Psoas muscle (tissue), 8 donors: Measurements from ENCODE around the gene ZNF366. TPM values are rescaled to one million over a fixed set of nuclear protein-coding genes. Genes with fewer than 3 reads are reported as not detected.

ENCODE experiments used
- ATAC-seq, 4 donors: fragments of 200-7000 bp; cut with Tn5 transposase; one replicate each; pipeline ENCODE4 v1.9.1; 2020; ENCODE audit warnings: moderate library complexity in 3 of 4, mild to moderate bottlenecking in 2 of 4
- DNase-seq, 2 donors: peaks; one replicate each; pipeline ENCODE4 v3.0.0-alpha.2; 2020
- H3K27ac ChIP-seq: fragments of 200-600 bp; one replicate; pipeline ENCODE4 v1.8.0; 2022
- H3K27me3 ChIP-seq, 3 donors: fragments of 200-600 bp in 1 of 3; one replicate each; pipeline versions ENCODE4 v1.6.1 to v1.8.0; 2013 to 2022; ENCODE audit warnings: low read length in 2 of 3, mild to moderate bottlenecking in 2 of 3, moderate library complexity in 1 of 3; ENCODE audit not compliant: insufficient read depth in 3 of 3
- H3K36me3 ChIP-seq, 2 donors: fragments of 200-600 bp in 1 of 2; one replicate each; pipeline versions ENCODE4 v1.6.1 to v1.8.0; 2013 to 2022; ENCODE audit warnings: low read depth in 1 of 2, mild to moderate bottlenecking in 1 of 2, moderate library complexity in 1 of 2; ENCODE audit not compliant: insufficient read depth in 1 of 2
- H3K4me1 ChIP-seq: fragments of 200-600 bp; one replicate; pipeline ENCODE4 v1.8.0; 2022
- H3K4me3 ChIP-seq: fragments of 200-600 bp; one replicate; pipeline ENCODE4 v1.8.0; 2022; ENCODE audit warnings: mild to moderate bottlenecking
- H3K9me3 ChIP-seq: fragments of 200-600 bp; one replicate; pipeline ENCODE4 v1.8.0; 2022
- WGBS, 3 donors: extraction: QIAGEN DNeasy Blood & Tissue Kit; methylation state at CpG; one replicate each; pipeline versions ENCODE4 v1.1.6 to v1.1.7; 2013; 5-methylcytosine and 5-hydroxymethylcytosine counted together
- intact Hi-C, 2 donors: fragments of 100-400 bp; cut with DNase I; formaldehyde crosslinking; loops; one replicate each; pipeline versions ENCODE4 v1.11.0 to v1.14.2; 2022
- polyA plus RNA-seq, 3 donors: library from polyadenylated mRNA; stranded (reverse); fragments of 200-250 nt; gene quantifications; one replicate each; pipeline ENCODE4 v1.2.3, GENCODE V29; 2013
- total RNA-seq, 4 donors: library from RNA; stranded (reverse); fragmentation: NEBNext Ultra II Directional in 2 of 4; extraction: Animal tissue kit (Norgen Biotek cat#: 25700) in 2 of 4; gene quantifications; one replicate each; pipeline versions ENCODE4 v1.2.1 to v1.2.4, GENCODE V29; 2021 to 2023
- TF ChIP-seq, protein P1 (sequence below): fragments of 200-600 bp; IDR thresholded peaks from one replicate; pipeline ENCODE4 v1.8.0; 2022; ENCODE audit warnings: antibody characterized with exemption
- donor health status: healthy with polysubstance abuse.
- donor health status: DM: no; HTN: no; CAD: no; lungs with moderate emphysema.
- donor health status: Bipolar disorder and iron deficiency.
- donor health status: healthy.
- donor health status: DM: yes; HTN: yes; CAD: no.
- donor health status: DM: no; HTN: no; CAD: no.
- donor health status: DM: no; HTN: no; CAD: no.
- donor health status: DM: yes; HTN: yes; CAD: no.

The ZNF366 gene
- total and polyA plus RNA-seq, 7 donors, result 1.2 to 6.6 (median 3.4) TPM

DNA sequence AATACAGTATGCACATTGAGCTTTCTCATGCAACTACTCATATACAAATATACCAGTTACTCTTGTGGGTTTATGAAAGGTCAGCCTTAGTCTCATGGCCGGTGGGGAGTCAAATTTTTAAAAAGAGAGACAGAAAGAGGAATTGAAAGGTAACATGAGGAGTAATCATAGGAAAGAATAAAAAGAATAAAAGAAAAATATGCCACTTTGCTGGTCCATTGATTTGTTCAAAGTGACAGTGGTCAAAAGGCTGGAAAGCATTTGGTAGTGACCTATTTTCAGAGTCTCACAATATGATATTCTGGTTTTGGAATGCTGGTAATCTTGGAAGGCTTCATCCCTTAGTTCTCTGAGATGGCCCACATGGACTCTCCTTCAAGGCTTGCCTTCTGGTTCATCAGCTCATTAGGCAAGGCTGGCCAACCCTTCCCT lies 67.0 kb downstream of the ZNF366 start:
- TF ChIP-seq, protein P1, sequence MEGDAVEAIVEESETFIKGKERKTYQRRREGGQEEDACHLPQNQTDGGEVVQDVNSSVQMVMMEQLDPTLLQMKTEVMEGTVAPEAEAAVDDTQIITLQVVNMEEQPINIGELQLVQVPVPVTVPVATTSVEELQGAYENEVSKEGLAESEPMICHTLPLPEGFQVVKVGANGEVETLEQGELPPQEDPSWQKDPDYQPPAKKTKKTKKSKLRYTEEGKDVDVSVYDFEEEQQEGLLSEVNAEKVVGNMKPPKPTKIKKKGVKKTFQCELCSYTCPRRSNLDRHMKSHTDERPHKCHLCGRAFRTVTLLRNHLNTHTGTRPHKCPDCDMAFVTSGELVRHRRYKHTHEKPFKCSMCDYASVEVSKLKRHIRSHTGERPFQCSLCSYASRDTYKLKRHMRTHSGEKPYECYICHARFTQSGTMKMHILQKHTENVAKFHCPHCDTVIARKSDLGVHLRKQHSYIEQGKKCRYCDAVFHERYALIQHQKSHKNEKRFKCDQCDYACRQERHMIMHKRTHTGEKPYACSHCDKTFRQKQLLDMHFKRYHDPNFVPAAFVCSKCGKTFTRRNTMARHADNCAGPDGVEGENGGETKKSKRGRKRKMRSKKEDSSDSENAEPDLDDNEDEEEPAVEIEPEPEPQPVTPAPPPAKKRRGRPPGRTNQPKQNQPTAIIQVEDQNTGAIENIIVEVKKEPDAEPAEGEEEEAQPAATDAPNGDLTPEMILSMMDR, result no peak
- whole genome bisulfite sequencing, 3 donors, result 39 to 50% (median 42%) methylated on average over 1 of the region's 1 CpG
- H3K27ac ChIP-seq, result peak overlapping the region; percentile 80

DNA sequence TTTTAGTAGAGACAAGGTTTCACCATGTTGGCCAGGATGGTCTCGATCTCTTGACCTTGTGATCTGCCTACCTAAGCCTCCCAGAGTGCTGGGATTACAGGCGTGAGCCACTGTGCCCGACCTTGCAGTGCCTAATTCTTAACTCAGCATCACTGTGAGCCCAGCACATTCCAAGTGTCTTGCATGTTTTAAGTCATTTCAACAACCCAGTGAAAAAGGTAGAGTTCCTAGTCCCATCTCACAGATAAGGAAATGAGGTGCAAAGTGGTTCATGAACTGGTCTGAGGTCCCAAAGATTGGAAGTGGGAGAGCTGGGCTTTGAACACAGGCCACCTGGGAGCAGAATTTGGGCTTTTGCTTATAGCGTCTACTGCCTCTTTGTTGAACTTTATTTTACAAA lies 68.0 kb downstream of the ZNF366 start:
- no peaks in the 10 kb centered on the region for H3K27me3 ChIP-seq
- 81 to 94% (median 86%) methylated on average over 4 of the region's 4 CpGs for WGBS, 3 donors
- no peak for ATAC-seq
- peak overlapping the region; percentile 80 for H3K27ac ChIP-seq
- no peak for DNase-seq
- no peak overlapping the region for H3K4me3 ChIP-seq
- intact Hi-C loops, result no loop called here
- H3K36me3 ChIP-seq, result no peaks in the 10 kb centered on the region
- no peaks in the 10 kb centered on the region for H3K9me3 ChIP-seq
- peaks cover 54% of the 10 kb centered on the region for H3K4me1 ChIP-seq
- TF ChIP-seq, protein P1, result no peak

More for the DNA sequence above, 67.0 kb downstream of the ZNF366 start:
- H3K27me3 ChIP-seq, result no peaks in the 10 kb centered on the region
- H3K4me3 ChIP-seq, result no peak overlapping the region
- intact Hi-C loops, result no loop called here
- peaks cover 53% of the 10 kb centered on the region for H3K4me1 ChIP-seq
- DNase-seq, result no peak
- no peaks in the 10 kb centered on the region for H3K36me3 ChIP-seq
- no peaks in the 10 kb centered on the region for H3K9me3 ChIP-seq
- ATAC-seq, result peak in 1 of 4 donors; percentile 27

DNA sequence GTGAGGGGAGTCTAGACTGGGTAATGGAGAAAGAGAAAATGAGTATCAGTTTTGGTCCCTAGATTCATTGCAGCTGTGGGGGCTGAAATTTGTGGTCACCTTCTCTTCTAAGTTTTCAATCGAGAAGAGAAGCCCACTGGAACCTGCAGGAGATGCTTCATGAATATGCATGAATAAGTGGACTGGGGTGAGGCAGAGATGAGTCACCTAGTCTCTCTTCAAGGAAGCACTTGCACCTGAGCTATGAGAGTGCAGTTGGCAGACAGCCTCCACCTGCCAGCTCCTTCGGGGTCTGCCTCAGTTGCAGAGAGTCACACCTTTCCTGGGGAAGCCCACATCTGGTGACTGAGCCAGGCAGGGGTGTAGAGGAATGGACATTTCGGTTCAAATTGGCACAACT lies 69.1 kb downstream of the ZNF366 start:
- no peaks in the 10 kb centered on the region for H3K36me3 ChIP-seq
- H3K9me3 ChIP-seq, result no peaks in the 10 kb centered on the region
- WGBS, 3 donors, result 88 to 92% (median 92%) methylated on average over 3 of the region's 3 CpGs
- peaks cover 59% of the 10 kb centered on the region for H3K4me1 ChIP-seq
- TF ChIP-seq, protein P1, result no peak
- H3K4me3 ChIP-seq, result no peak overlapping the region
- ATAC-seq (no peak), DNase-seq (no peak)
- no peak overlapping the region for H3K27ac ChIP-seq
- no peaks in the 10 kb centered on the region for H3K27me3 ChIP-seq
- intact Hi-C loops, result no loop called here

DNA sequence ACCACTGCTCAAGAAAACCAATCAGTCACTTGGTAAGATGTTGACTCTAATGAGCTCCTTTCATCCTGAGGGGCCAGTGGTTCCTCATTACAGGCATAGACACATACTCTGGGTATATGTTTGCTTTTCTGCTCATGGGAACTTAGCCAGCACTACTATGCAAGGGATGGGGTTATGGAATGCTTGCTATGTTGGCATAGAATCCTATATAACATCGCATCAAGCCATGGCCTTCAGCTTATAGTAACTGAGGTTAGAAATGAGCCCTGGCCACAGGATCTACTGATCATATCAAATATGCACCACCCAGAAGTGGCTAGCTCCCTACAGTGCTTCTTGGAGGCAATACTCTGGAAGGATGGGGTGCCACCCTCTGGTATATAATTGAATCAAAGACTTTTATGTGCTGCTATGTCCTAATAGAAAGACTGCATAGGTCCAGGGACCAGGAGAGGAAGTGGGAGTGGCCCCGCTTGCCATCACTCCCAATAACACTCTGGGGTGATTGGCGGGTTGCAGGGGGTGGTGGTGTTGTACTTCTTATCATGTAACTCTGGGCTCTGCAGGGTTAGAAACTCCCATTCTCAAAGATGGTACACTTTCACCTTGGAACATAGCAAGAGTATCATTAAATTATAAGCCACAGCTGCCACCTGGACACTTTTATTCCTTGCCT lies 70.3 kb downstream of the ZNF366 start:
- intact Hi-C loops, result no loop called here
- WGBS, 3 donors, result 87 to 90% (median 89%) methylated on average over 3 of the region's 3 CpGs
- Histone ChIP-seq H3K36me3 (no peaks in the 10 kb centered on the region), H3K4me1 (peaks cover 54% of the 10 kb centered on the region), H3K9me3 (no peaks in the 10 kb centered on the region), H3K4me3 (no peak overlapping the region), H3K27me3 (no peaks in the 10 kb centered on the region), H3K27ac (no peak overlapping the region)
- no peak for DNase-seq
- no peak for ATAC-seq
- TF ChIP-seq, protein P1, result no peak
